ENCODE data around the gene AMN1. TPM values are rescaled to one million over a fixed set of nuclear protein-coding genes. Genes with fewer than 3 reads are reported as not detected.
A peak's percentile ranks its signal among the peaks of the same experiment; 100 is the strongest.

The AMN1 gene
- total and polyA plus RNA-seq, 4 donors: 22.3 to 43.9 (median 39.7) TPM

- Histone ChIP-seq H3K4me3 (ENCODE audit: low read depth, low read length) (no peak overlapping the region), H3K27me3 (ENCODE audit: control insufficient read depth, insufficient read depth, low read length) (no peaks in the 10 kb centered on the region), H3K9me3 (ENCODE audit: control insufficient read depth, insufficient read depth, low read length) (no peaks in the 10 kb centered on the region), H3K36me3 (ENCODE audit: control insufficient read depth, insufficient read depth, low read length) (no peaks in the 10 kb centered on the region), H3K27ac (ENCODE audit: low read depth, low read length) (no peak overlapping the region), H3K4me1 (ENCODE audit: control insufficient read depth, insufficient read depth, low read length) (peaks cover 6% of the 10 kb centered on the region)
- WGBS (ENCODE audit: insufficient coverage): 40% methylated on average over 1 of the region's 5 CpGs
- peak in 1 of 6 donors; percentile 26 for DNase-seq (ENCODE audit: low read depth in 4 of 6, low spot score in 6 of 6)
Observed at GRCh38 chr12:31645924-31646323, 82.9 kb downstream of the AMN1 start.

- Histone ChIP-seq H3K9me3 (ENCODE audit: control insufficient read depth, insufficient read depth, low read length) (no peaks in the 10 kb centered on the region), H3K4me1 (ENCODE audit: control insufficient read depth, insufficient read depth, low read length) (peaks cover 6% of the 10 kb centered on the region), H3K36me3 (ENCODE audit: control insufficient read depth, insufficient read depth, low read length) (no peaks in the 10 kb centered on the region), H3K4me3 (ENCODE audit: low read depth, low read length) (no peak overlapping the region), H3K27me3 (ENCODE audit: control insufficient read depth, insufficient read depth, low read length) (no peaks in the 10 kb centered on the region), H3K27ac (ENCODE audit: low read depth, low read length) (no peak overlapping the region)
- 91% methylated on average over 6 of the region's 8 CpGs for WGBS (ENCODE audit: insufficient coverage)
- DNase-seq (ENCODE audit: low read depth in 4 of 6, low spot score in 6 of 6): no peak
Observed at GRCh38 chr12:31644536-31644935, 84.3 kb downstream of the AMN1 start.

- H3K27me3 ChIP-seq (ENCODE audit: control insufficient read depth, insufficient read depth, low read length): no peaks in the 10 kb centered on the region
- no peaks in the 10 kb centered on the region for H3K9me3 ChIP-seq (ENCODE audit: control insufficient read depth, insufficient read depth, low read length)
- WGBS (ENCODE audit: insufficient coverage): 67% methylated on average over 3 of the region's 11 CpGs
- no peak overlapping the region for H3K27ac ChIP-seq (ENCODE audit: low read depth, low read length)
- DNase-seq (ENCODE audit: low read depth in 4 of 6, low spot score in 6 of 6): no peak
- H3K4me3 ChIP-seq (ENCODE audit: low read depth, low read length): no peak overlapping the region
- H3K36me3 ChIP-seq (ENCODE audit: control insufficient read depth, insufficient read depth, low read length): no peaks in the 10 kb centered on the region
- peaks cover 8% of the 10 kb centered on the region for H3K4me1 ChIP-seq (ENCODE audit: control insufficient read depth, insufficient read depth, low read length)
Observed at GRCh38 chr12:31641509-31642090, 87.2 kb downstream of the AMN1 start.

- H3K36me3 ChIP-seq (ENCODE audit: control insufficient read depth, insufficient read depth, low read length): no peaks in the 10 kb centered on the region
- H3K4me1 ChIP-seq (ENCODE audit: control insufficient read depth, insufficient read depth, low read length): peaks cover 12% of the 10 kb centered on the region
- no peak overlapping the region for H3K27ac ChIP-seq (ENCODE audit: low read depth, low read length)
- no peak overlapping the region for H3K4me3 ChIP-seq (ENCODE audit: low read depth, low read length)
- WGBS (ENCODE audit: insufficient coverage): no CpG with 5 or more reads among the region's 1 CpG
- H3K27me3 ChIP-seq (ENCODE audit: control insufficient read depth, insufficient read depth, low read length): no peaks in the 10 kb centered on the region
- no peak for DNase-seq (ENCODE audit: low read depth in 4 of 6, low spot score in 6 of 6)
- H3K9me3 ChIP-seq (ENCODE audit: control insufficient read depth, insufficient read depth, low read length): no peaks in the 10 kb centered on the region
Observed at GRCh38 chr12:31634620-31635019, 94.2 kb downstream of the AMN1 start.

- no peaks in the 10 kb centered on the region for H3K36me3 ChIP-seq (ENCODE audit: control insufficient read depth, insufficient read depth, low read length)
- no peaks in the 10 kb centered on the region for H3K9me3 ChIP-seq (ENCODE audit: control insufficient read depth, insufficient read depth, low read length)
- no CpG with 5 or more reads among the region's 4 CpGs for WGBS (ENCODE audit: insufficient coverage)
- no peak for DNase-seq (ENCODE audit: low read depth in 4 of 6, low spot score in 6 of 6)
- no peak overlapping the region for H3K27ac ChIP-seq (ENCODE audit: low read depth, low read length)
- H3K4me1 ChIP-seq (ENCODE audit: control insufficient read depth, insufficient read depth, low read length): peaks cover 12% of the 10 kb centered on the region
- no peaks in the 10 kb centered on the region for H3K27me3 ChIP-seq (ENCODE audit: control insufficient read depth, insufficient read depth, low read length)
- no peak overlapping the region for H3K4me3 ChIP-seq (ENCODE audit: low read depth, low read length)
Observed at GRCh38 chr12:31633464-31633863, 95.4 kb downstream of the AMN1 start.

- no peak for DNase-seq (ENCODE audit: low read depth in 4 of 6, low spot score in 6 of 6)
- H3K4me1 ChIP-seq (ENCODE audit: control insufficient read depth, insufficient read depth, low read length): peaks cover 18% of the 10 kb centered on the region
- H3K36me3 ChIP-seq (ENCODE audit: control insufficient read depth, insufficient read depth, low read length): no peaks in the 10 kb centered on the region
- H3K9me3 ChIP-seq (ENCODE audit: control insufficient read depth, insufficient read depth, low read length): no peaks in the 10 kb centered on the region
- WGBS (ENCODE audit: insufficient coverage): 99% methylated on average over 7 of the region's 12 CpGs
- no peaks in the 10 kb centered on the region for H3K27me3 ChIP-seq (ENCODE audit: control insufficient read depth, insufficient read depth, low read length)
- H3K27ac ChIP-seq (ENCODE audit: low read depth, low read length): no peak overlapping the region
- no peak overlapping the region for H3K4me3 ChIP-seq (ENCODE audit: low read depth, low read length)
Observed at GRCh38 chr12:31631809-31632208, 97.0 kb downstream of the AMN1 start.

- no peaks in the 10 kb centered on the region for H3K36me3 ChIP-seq (ENCODE audit: control insufficient read depth, insufficient read depth, low read length)
- no peaks in the 10 kb centered on the region for H3K27me3 ChIP-seq (ENCODE audit: control insufficient read depth, insufficient read depth, low read length)
- H3K9me3 ChIP-seq (ENCODE audit: control insufficient read depth, insufficient read depth, low read length): no peaks in the 10 kb centered on the region
- H3K4me3 ChIP-seq (ENCODE audit: low read depth, low read length): no peak overlapping the region
- peaks cover 14% of the 10 kb centered on the region for H3K4me1 ChIP-seq (ENCODE audit: control insufficient read depth, insufficient read depth, low read length)
- H3K27ac ChIP-seq (ENCODE audit: low read depth, low read length): no peak overlapping the region
- DNase-seq (ENCODE audit: low read depth in 4 of 6, low spot score in 6 of 6): peak in 1 of 6 donors; percentile 9
- 70% methylated on average over 2 of the region's 6 CpGs for WGBS (ENCODE audit: insufficient coverage)
Observed at GRCh38 chr12:31631023-31631724, 97.6 kb downstream of the AMN1 start.

- Histone ChIP-seq H3K27ac (ENCODE audit: low read depth, low read length) (peak overlapping the region; percentile 29), H3K36me3 (ENCODE audit: control insufficient read depth, insufficient read depth, low read length) (no peaks in the 10 kb centered on the region), H3K9me3 (ENCODE audit: control insufficient read depth, insufficient read depth, low read length) (no peaks in the 10 kb centered on the region), H3K4me3 (ENCODE audit: low read depth, low read length) (no peak overlapping the region), H3K4me1 (ENCODE audit: control insufficient read depth, insufficient read depth, low read length) (peaks cover 13% of the 10 kb centered on the region), H3K27me3 (ENCODE audit: control insufficient read depth, insufficient read depth, low read length) (no peaks in the 10 kb centered on the region)
- WGBS (ENCODE audit: insufficient coverage): 39% methylated on average over 9 of the region's 16 CpGs
- peak in 2 of 6 donors; percentile 59 to 75 for DNase-seq (ENCODE audit: low read depth in 4 of 6, low spot score in 6 of 6)
Observed at GRCh38 chr12:31629756-31630732, 98.8 kb downstream of the AMN1 start.

GRCh38 chr12:31627456-31628054 is 101.3 kb downstream of the AMN1 start:
- 20% methylated on average over 4 of the region's 5 CpGs for WGBS (ENCODE audit: insufficient coverage)

More at GRCh38 chr12:31627456-31628054, 101.3 kb downstream of the AMN1 start:
- no peak overlapping the region for H3K27ac ChIP-seq (ENCODE audit: low read depth, low read length)
- H3K4me1 ChIP-seq (ENCODE audit: control insufficient read depth, insufficient read depth, low read length): peaks cover 13% of the 10 kb centered on the region
- H3K36me3 ChIP-seq (ENCODE audit: control insufficient read depth, insufficient read depth, low read length): no peaks in the 10 kb centered on the region
- H3K9me3 ChIP-seq (ENCODE audit: control insufficient read depth, insufficient read depth, low read length): no peaks in the 10 kb centered on the region
- no peaks in the 10 kb centered on the region for H3K27me3 ChIP-seq (ENCODE audit: control insufficient read depth, insufficient read depth, low read length)
- no peak overlapping the region for H3K4me3 ChIP-seq (ENCODE audit: low read depth, low read length)
- peak in 3 of 6 donors; percentile 29 to 67 (median 66) for DNase-seq (ENCODE audit: low read depth in 4 of 6, low spot score in 6 of 6)

Data from spinal cord (tissue), 10 donors.